Adrenal gland (tissue), 12 donors: ENCODE data around the gene GJA5. TPM values are rescaled to one million over a fixed set of nuclear protein-coding genes. Genes with fewer than 3 reads are reported as not detected.

Experiments used
- DNase-seq, 7 donors: peaks; one replicate each; pipeline ENCODE4 v3.0.0-alpha.2; 2019 to 2020
- H3K27ac ChIP-seq, 5 donors: fragments of 200-600 bp; sonication (generic) in 4 of 5; 1 replicate in 3 of 5; 2 replicates in 2 of 5; pipeline versions ENCODE4 v1.5.1 to v1.8.0; 2016 to 2020; ENCODE audit warnings: mild to moderate bottlenecking in 1 of 5
- H3K27me3 ChIP-seq: fragments of 200-600 bp; 2 replicates; pipeline ENCODE4 v1.8.0; 2021
- H3K36me3 ChIP-seq, 2 donors: fragments of 200-600 bp; replicated peaks in 1 of 2; 1 replicate in 1 of 2; 2 replicates in 1 of 2; pipeline versions ENCODE4 v1.5.1 to v1.8.0; 2018 to 2022
- H3K4me1 ChIP-seq, 2 donors: fragments of 200-600 bp; replicated peaks in 1 of 2; 1 replicate in 1 of 2; 2 replicates in 1 of 2; pipeline versions ENCODE4 v1.5.1 to v1.8.0; 2018 to 2021
- H3K4me3 ChIP-seq, 4 donors: fragments of 200-600 bp; sonication (generic) in 3 of 4; one replicate each; pipeline ENCODE4 v1.5.1; 2016 to 2018
- H3K9me3 ChIP-seq, 3 donors: fragments of 200-600 bp; sonication (generic) in 1 of 3; replicated peaks in 1 of 3; 1 replicate in 2 of 3; 2 replicates in 1 of 3; pipeline versions ENCODE4 v1.5.1 to v1.8.0; 2016 to 2021
- CTCF ChIP-seq, 6 experiments: fragments of 450-650 bp in 4 of 6; fragments of 200-600 bp in 2 of 6; sonication (generic) in 1 of 6; IDR thresholded peaks; 1 replicate in 5 of 6; 2 replicates in 1 of 6; pipeline versions ENCODE4 v1.5.1 to v1.8.0; 2016 to 2021; ENCODE audit warnings: antibody characterized with exemption in 6 of 6, mild to moderate bottlenecking in 2 of 6, moderate library complexity in 1 of 6
- POLR2A ChIP-seq, 2 donors: fragments of 450-650 bp; IDR thresholded peaks; one replicate each; pipeline ENCODE4 v1.6.1; 2017; ENCODE audit warnings: antibody characterized with exemption in 2 of 2, mild to moderate bottlenecking in 2 of 2, moderate library complexity in 1 of 2
- WGBS, 4 donors: extraction: QIAGEN DNeasy Blood & Tissue Kit in 2 of 4; methylation state at CpG; one replicate each; pipeline versions ENCODE4 v1.1.5 to v1.1.7; 2013 to 2017; 5-methylcytosine and 5-hydroxymethylcytosine counted together
- intact Hi-C, 2 donors: fragments of 100-400 bp; cut with DNase I; formaldehyde crosslinking; loops; one replicate each; pipeline versions ENCODE4 v1.14.1 to v1.15.0; 2022 to 2023
- polyA plus RNA-seq, 3 donors: library from polyadenylated mRNA; stranded (reverse); fragments of 200-250 nt in 2 of 3; fragments of 350-450 nt in 1 of 3; fragmentation: Illumina TruSeq in 1 of 3; extraction: RNeasy Lipid Tissue Mini Kit (QIAGEN cat#74804) in 1 of 3; gene quantifications; one replicate each; pipeline ENCODE4 v1.2.3, GENCODE V29; 2013 to 2014
- total RNA-seq, 9 donors: library from RNA; depleted of rRNA in 4 of 9; stranded (reverse); fragments of >200 nt in 4 of 9; fragments of 120-200 nt in 1 of 9; fragmentation: NEBNext Ultra II Directional in 1 of 9; extraction: Animal tissue kit (Norgen Biotek cat#: 25700) in 1 of 9; gene quantifications; one replicate each; pipeline versions ENCODE4 v1.1.0 to v1.2.4, GENCODE V29; 2013 to 2023
- donor health status: healthy with polysubstance abuse.
- donor health status: Bipolar disorder and iron deficiency.
- donor health status: DM: yes; HTN: yes; CAD: no.
- donor health status: DM: no; HTN: no; CAD: no.
- donor health status: DM: no; HTN: no; CAD: no.
- donor health status: DM: yes; HTN: yes; CAD: no.

The GJA5 gene
- total and polyA plus RNA-seq, 12 donors: 1.5 to 11.6 (median 3.3) TPM

DNA sequence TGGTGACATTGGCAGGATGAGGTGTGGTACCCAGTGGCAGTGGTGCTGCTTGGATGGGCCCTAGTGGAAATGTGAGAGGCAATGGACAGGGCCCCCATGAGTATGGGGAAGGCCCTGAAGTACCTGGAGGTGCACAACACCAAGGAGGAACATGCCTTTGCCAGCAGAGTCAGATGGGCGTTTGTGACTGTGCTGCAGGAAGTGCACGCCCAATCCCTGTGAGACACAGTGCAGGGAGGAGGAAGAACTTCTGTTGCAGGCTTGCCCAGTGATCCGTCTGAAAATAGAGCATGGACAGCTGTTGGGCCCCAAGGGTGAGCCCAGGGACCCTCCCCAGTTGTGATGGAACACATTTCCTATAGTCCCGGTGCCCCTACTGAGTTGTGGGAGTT, 42.7 kb downstream of the GJA5 start:
- Histone ChIP-seq H3K9me3 (no peaks in the 10 kb centered on the region), H3K27ac (no peak overlapping the region), H3K27me3 (no peaks in the 10 kb centered on the region), H3K4me3 (no peak overlapping the region), H3K36me3 (no peaks in the 10 kb centered on the region), H3K4me1 (no peaks in the 10 kb centered on the region)
- TF ChIP-seq CTCF (IDR thresholded peaks at IDR 0.05) (no peak), POLR2A (IDR thresholded peaks at IDR 0.05) (no peak)
- DNase-seq: no peak
- 60 to 89% (median 64%) methylated on average over 3 to 4 of the region's 4 CpGs for WGBS, 4 donors
- intact Hi-C loops: no loop called here

GRCh38 chr1:147717051-147717705, 43.2 kb downstream of the GJA5 start:
- no peak overlapping the region for H3K4me3 ChIP-seq
- H3K27ac ChIP-seq: no peak overlapping the region
- no peaks in the 10 kb centered on the region for H3K4me1 ChIP-seq
- TF ChIP-seq CTCF (IDR thresholded peaks at IDR 0.05) (no peak), POLR2A (IDR thresholded peaks at IDR 0.05) (no peak)
- no peak for DNase-seq
- H3K36me3 ChIP-seq: no peaks in the 10 kb centered on the region
- 59 to 82% (median 69%) methylated on average over 3 to 6 of the region's 6 CpGs for WGBS, 4 donors
- intact Hi-C loops: no loop called here
- no peaks in the 10 kb centered on the region for H3K27me3 ChIP-seq
- no peaks in the 10 kb centered on the region for H3K9me3 ChIP-seq

DNA sequence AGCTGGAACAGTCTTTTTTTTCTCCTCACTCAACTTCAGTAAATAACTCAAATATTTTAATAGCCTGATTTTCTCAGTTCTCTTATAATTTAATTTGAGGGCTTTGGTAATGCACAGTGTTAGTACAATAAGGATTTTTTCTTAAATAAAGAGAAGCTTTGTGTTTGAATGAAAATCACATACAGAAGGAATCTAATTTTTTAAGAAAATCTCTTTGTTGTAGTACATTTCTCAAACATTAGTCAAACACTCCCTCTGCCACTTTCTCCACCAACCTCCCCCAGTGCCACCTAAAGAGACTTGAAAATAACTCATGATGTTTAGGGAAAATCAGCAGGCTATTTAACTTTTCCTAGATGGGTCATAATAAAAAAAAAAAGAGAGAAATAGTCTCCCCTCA, 47.8 kb downstream of the GJA5 start:
- H3K36me3 ChIP-seq: no peaks in the 10 kb centered on the region
- no peaks in the 10 kb centered on the region for H3K9me3 ChIP-seq
- H3K27me3 ChIP-seq: no peaks in the 10 kb centered on the region
- no peak for DNase-seq
- H3K4me3 ChIP-seq: no peak overlapping the region
- TF ChIP-seq POLR2A (IDR thresholded peaks at IDR 0.05) (no peak), CTCF (IDR thresholded peaks at IDR 0.05) (no peak)
- intact Hi-C loops: no loop called here
- no peak overlapping the region for H3K27ac ChIP-seq
- no peaks in the 10 kb centered on the region for H3K4me1 ChIP-seq

Other genes starting within 250 kb of the GJA5 start
- 10 to 100 TPM in 8 of 9 donors, 1 to 10 TPM in 1; 7.2 to 30.1 (median 21.3) TPM for gene BCL9, start 219.1 kb downstream of the GJA5 start, total RNA-seq
- 10 to 100 TPM in 1 of 3 donors, 1 to 10 TPM in 2; 4.1 to 25.5 (median 9.3) TPM for gene BCL9, start 219.1 kb downstream of the GJA5 start, polyA plus RNA-seq
- 10 to 100 TPM in 7 of 9 donors, 1 to 10 TPM in 2; 7.4 to 32.6 (median 20.5) TPM for gene ACP6, start 90.1 kb downstream of the GJA5 start, total RNA-seq
- 10 to 100 TPM; 16.3 to 24.6 (median 20.6) TPM for gene ACP6, start 90.1 kb downstream of the GJA5 start, polyA plus RNA-seq
- not detected for gene GJA8, start 142.2 kb upstream of the GJA5 start, total RNA-seq
- gene GJA8, start 142.2 kb upstream of the GJA5 start, polyA plus RNA-seq: not detected
- 10 to 100 TPM in 6 of 9 donors, 1 to 10 TPM in 3; 2.2 to 29.8 (median 12.0) TPM for gene GPR89B, start 167.8 kb upstream of the GJA5 start, total RNA-seq
- gene GPR89B, start 167.8 kb upstream of the GJA5 start, polyA plus RNA-seq: 10 to 100 TPM; 12.5 to 22.1 (median 17.6) TPM